Left lobe of liver (tissue), 2 donors: ENCODE data around the gene CASKIN1. TPM values are rescaled to one million over a fixed set of nuclear protein-coding genes. Genes with fewer than 3 reads are reported as not detected.
A peak's percentile ranks its signal among the peaks of the same experiment; 100 is the strongest.
"Not testable (repeated sequence)": the region's sequence is repeated elsewhere in the genome, so short reads cannot be mapped to it uniquely, and the experiment has no call there.

Experiments
- ATAC-seq: fragments of 200-7000 bp; cut with Tn5 transposase; one replicate; pipeline ENCODE4 v1.9.1; 2020; ENCODE audit warnings: mild to moderate bottlenecking, moderate library complexity
- DNase-seq: peaks from one replicate; pipeline ENCODE4 v3.0.0-alpha.2; 2020; ENCODE audit warnings: low spot score
- total RNA-seq: library from RNA; stranded (reverse); gene quantifications from one replicate; pipeline ENCODE4 v1.2.1, GENCODE V29; 2021
- donor health status: DM: no; HTN: no; CAD: no; lungs with moderate emphysema.
- donor health status: DM: no; HTN: yes; CAD: no.

CASKIN1 gene
- total RNA-seq, 1 donor from 2014 or later = 0.05 TPM

DNA sequence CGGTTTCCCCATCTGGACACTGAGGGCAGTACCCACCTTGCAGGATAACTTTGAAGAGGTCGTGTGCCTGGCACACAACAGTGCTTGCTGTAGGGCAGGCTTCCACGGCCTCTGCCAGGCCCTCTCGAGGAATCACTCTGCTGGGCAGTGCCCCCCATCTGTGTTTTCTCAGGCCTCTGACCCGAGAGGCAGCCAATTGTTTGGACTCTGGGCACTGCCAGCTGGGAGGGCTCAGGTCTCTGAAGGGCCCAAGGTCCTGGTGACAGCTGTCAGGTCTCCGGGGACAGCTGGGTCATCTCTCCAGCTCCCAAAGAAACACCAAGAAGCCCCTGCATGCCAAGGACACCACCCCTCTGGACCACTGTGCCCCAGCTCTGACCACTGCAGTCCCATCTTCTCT, 49.0 kb downstream of the CASKIN1 start:
- ATAC-seq (peak; percentile 7), DNase-seq (no peak)

DNA sequence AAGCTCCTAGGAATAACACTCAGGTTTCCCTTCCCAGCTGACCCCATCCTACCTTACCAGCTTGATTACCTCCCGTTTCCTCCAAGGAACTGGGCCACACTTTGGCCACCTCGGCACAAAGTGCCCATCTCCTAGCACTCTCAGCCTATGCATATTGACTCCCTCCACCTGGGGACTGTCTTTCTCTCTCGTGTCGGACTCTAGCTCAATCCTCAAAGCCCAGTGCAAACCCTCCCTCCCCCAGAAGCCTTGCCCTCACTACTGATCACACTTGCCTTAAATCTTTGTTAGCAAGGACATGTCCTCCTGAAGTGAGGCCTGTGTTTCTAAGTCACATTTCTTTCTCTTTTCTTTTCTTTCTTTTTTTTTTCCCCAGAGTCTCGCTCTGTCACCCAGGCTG, 50.6 kb downstream of the CASKIN1 start:
- ATAC-seq (no peak), DNase-seq (no peak)

DNA sequence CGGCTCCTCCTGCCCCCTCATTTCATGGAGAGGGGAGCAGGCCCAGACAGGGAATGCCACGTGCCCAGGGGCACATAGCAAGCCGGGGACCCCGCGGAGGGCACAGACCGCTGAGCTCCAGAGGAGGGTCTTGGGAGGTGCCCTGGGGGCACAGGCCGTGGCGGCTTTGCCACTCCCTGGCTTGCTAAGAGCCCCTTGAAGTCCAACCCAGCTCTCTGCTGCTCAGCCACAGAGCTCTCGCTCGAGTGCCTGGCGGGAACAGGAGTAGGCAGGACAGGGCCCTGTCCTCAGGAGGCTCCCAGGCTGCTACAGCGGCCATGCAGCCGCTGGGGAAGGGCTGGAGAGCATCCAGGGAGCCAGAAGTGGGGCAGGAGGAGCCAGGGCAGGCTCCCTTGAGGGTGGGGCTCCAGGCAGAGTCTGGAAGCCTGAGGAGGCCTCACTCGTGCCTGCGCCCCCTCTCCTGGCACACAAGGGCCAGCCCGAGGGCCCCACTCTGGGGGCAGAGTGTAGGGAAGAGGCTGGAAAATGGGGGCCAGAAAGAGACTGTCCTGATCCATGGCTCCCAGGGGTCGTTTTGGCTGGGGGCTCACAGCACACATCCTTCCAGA, 52.4 kb downstream of the CASKIN1 start:
- DNase-seq = no peak
- no peak for ATAC-seq

DNA sequence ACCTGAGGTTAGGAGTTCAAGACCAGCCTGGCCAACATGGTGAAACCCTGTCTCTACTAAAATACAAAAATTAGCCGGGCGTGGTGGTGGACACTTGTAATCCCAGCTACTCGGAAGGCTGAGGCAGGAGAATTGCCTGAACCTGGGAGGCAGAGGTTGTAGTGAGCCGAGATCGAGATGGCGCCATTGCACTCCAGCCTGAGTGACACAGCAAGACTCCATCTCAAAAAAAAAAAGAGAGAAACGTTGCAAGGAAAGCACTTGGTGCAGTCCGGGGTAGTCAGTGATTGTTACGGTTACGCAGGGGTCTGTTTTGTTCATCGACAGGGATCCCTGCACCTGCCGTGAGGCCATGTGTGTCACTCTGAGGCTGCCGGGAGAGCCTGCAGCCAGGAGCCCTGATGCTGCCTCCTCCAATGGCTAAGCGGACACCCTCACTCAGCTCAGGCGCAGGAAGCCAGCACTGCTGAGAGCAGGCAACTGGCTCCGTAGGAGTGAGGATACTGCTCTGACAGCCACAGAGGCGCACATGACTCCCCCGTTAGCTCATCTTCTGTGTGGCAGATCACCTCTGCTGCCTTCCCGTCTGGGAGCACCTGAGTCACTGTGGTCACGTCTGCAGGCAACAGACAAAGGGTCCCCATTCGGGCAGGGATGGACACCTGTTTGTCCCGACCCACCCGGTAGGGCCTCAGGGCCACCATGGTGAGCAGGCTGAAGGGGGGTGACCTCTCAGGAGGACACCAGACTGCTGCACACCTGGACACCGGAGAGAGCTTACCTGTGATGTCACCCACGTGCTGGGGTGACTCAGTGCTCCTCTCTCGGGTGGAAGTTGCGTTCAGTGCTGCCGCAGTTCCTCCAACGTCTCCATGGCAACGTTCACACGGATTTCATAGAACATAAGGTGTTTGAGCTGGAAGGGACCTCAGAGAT, 53.2 kb downstream of the CASKIN1 start:
- no peak for ATAC-seq
- no peak for DNase-seq

DNA sequence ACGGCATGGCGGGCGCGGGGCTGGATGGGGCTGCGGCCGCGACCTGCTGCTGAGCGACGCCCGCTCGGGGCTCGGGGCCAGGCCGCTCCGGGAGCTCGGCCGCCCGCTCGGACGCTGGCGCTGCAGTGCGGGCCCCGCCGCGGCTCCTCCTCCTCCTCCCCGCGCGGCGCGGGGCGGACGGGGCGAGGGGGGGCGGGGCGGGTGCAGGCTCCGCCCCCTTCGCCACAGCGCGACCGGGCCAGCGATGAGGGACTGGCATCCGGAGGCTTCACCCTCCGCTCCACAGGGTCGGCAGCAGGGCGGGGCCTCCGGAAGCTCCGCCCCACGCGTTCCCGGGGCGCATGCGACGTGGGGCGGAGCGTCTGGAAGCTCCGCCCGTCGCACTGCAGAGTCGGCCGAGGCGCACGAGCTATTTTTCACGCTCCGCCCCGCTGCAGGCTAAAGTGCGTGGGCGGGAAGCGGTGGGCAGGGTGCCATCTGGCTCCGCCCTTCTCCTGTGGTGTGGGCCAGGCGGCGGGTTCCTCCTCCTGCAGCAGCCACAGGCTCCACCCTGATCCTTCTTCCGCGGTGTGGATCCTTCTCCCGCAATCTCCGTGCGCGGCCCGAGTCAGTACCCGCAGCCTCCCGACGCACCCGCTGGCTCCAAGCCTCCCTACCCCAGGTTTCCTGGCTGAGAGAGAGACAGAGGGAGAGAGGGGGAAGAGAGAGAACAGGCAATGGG, 60.5 kb downstream of the CASKIN1 start, which contains the start of gene PKD1:
Gene PKD1 (minus strand): TSS at position 129 of the 721 bp plus-strand sequence. CDS start 209 bp downstream, outside the sequence.
- DNase-seq = peak; percentile 99

DNA sequence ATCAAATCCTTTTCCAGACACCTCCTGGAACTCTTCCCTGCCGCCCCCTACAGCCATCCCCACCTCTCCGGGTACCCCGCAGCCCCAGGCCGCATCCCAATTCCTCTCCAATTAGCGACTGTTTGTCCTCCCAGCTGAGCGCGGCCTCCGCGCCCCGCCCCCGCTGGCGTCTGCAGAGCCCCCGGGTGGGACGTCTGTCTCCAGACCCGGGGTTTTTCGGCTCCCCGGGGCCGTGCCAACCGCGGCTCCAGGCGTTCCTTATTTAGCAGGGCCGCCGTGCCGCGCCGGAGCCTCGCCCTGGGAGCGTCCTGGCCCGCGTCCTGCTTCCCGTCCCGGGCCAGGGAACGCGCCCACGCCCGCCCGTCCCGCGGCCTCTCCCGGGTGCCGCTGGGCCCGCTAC, 61.3 kb downstream of the CASKIN1 start:
- ATAC-seq, DNase-seq: not testable (repeated sequence)

More for the DNA sequence above, 60.5 kb downstream of the CASKIN1 start, which contains the start of gene PKD1:
- ATAC-seq = peak; percentile 66

DNA sequence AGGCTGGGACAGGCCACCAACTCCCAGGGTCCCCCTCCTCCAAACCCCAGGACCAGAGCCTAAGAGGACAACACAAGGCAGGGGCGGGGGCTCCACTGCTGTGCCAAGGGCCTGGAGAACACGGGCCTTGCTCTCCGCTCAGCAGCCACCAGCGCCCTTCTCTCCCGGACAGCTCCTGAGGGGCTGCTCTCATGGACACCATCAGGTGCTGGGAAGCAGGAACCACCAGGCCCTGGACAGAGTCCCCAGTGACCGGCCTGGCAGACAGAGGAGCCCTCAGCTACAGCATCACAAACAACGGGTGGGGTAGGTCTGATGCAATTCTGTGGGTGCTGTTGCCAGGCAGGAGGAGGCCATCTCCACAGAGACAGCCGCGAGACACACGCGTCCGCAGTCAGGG, 62.6 kb downstream of the CASKIN1 start:
- not testable (repeated sequence) for DNase-seq, ATAC-seq

DNA sequence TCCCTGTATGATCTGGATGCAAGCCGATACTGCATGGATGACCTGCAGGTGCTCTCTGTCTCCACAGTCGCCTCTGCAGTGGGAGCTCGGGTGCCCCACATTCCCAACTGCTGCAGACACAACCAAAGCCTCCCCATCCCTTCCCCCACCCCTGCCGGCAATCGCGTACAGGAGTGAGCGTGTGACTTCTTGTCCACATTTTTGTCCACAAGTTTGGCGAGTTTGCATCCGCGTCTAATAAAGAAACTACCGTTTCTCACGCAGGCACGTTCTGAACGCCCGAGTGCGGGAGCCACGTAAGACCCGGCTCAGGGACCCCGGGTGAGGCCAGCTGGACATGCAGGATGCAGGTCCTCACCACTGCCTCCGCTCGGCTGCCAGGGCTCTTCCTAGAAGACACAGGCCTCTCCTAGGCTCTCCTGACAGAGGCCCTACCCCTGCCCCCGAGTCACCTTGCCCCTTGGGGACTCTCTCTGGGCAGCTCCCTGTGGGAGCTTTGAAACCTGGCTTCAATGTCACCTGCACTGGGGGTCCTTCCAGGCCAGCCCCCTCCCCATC, 66.4 kb downstream of the CASKIN1 start:
- not testable (repeated sequence) for DNase-seq, ATAC-seq

DNA sequence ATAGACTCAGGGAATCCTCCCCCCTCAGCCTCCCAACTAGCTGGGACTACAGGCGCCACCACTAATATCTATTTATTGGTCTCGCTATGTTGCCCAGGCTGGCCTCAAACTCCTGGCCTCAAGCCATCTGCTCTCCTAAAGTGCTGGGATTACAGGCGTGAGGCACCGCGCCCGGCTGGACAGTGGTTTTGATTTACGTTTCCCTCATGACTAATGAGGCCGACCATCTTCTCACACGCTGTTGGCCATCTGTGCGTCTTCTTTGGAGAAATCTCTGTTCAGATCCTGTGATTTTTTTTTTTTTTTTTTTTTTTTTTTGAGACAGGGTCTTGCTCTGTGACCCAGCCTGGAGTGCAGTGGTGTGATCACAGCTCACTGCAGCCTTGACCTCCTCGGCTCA, 67.2 kb downstream of the CASKIN1 start:
- not testable (repeated sequence) for DNase-seq, ATAC-seq

DNA sequence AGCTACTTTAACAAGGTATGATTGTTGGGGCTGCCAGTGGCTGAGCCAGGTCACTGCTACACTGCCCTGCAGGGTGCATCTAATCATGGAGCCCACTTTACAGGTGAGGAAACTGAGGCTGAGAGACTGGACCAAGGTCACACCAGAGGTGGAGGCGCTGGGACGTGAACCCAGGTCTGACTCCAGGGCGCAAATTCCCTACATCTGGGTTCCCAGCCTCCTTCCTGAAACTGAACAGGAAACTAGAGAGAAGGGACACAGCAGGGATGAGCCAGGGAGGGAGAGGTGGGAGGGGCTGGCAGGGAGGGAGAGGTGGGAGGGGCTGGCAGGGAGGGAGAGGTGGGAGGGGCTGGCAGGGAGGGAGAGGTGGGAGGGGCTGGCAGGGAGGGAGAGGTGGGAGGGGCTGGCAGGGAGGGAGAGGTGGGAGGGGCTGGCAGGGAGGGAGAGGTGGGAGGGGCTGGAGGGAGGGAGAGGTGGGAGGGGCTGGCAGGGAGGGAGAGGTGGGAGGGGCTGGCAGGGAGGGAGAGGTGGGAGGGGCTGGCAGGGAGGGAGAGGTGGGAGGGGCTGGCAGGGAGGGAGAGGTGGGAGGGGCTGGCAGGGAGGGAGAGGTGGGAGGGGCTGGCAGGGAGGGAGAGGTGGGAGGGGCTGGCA, 68.7 kb downstream of the CASKIN1 start:
- not testable (repeated sequence) for DNase-seq
- ATAC-seq = peak; percentile 57

Other genes starting within 250 kb of the CASKIN1 start
- not detected for gene RPL3L, start 241.9 kb downstream of the CASKIN1 start, total RNA-seq
- 88.6 TPM for gene NDUFB10, start 237.1 kb downstream of the CASKIN1 start, total RNA-seq
- 545 TPM for gene RPS2, start 231.8 kb downstream of the CASKIN1 start, total RNA-seq
- not detected for gene RNF151, start 229.7 kb downstream of the CASKIN1 start, total RNA-seq
- gene TBL3, start 224.6 kb downstream of the CASKIN1 start, total RNA-seq = 18.6 TPM
- 1.7 TPM for gene NOXO1, start 215.1 kb downstream of the CASKIN1 start, total RNA-seq
- gene GFER, start 212.4 kb downstream of the CASKIN1 start, total RNA-seq = 20.3 TPM
- 0.30 TPM for gene SYNGR3, start 206.6 kb downstream of the CASKIN1 start, total RNA-seq
- gene ZNF598, start 186.8 kb downstream of the CASKIN1 start, total RNA-seq = 29.9 TPM
- 8.5 TPM for gene NPW, start 176.8 kb downstream of the CASKIN1 start, total RNA-seq
- gene NHERF2, start 169.7 kb downstream of the CASKIN1 start, total RNA-seq = 334 TPM
- 109 TPM for gene NTHL1, start 148.8 kb downstream of the CASKIN1 start, total RNA-seq
- gene TSC2, start 148.6 kb downstream of the CASKIN1 start, total RNA-seq = 117 TPM
- 65.0 TPM for gene PKD1, start 60.7 kb downstream of the CASKIN1 start, total RNA-seq
- 10.2 TPM for gene RAB26, start 48.0 kb downstream of the CASKIN1 start, total RNA-seq
- gene TRAF7, start 40.8 kb downstream of the CASKIN1 start, total RNA-seq = 44.2 TPM
- 16.9 TPM for gene MLST8, start 8.8 kb upstream of the CASKIN1 start, total RNA-seq
- gene BRICD5, start 14.3 kb upstream of the CASKIN1 start, total RNA-seq = 5.3 TPM
- 7.5 TPM for gene PGP, start 18.2 kb upstream of the CASKIN1 start, total RNA-seq
- 12.7 TPM for gene E4F1, start 27.0 kb upstream of the CASKIN1 start, total RNA-seq
- gene DNASE1L2, start 39.8 kb upstream of the CASKIN1 start, total RNA-seq = 1.2 TPM
- gene ECI1, start 55.0 kb upstream of the CASKIN1 start, total RNA-seq = 171 TPM
- 32.1 TPM for gene RNPS1, start 71.5 kb upstream of the CASKIN1 start, total RNA-seq
- 1.9 TPM for gene ABCA3, start 144.1 kb upstream of the CASKIN1 start, total RNA-seq
- 2.0 TPM for gene CCNF, start 232.8 kb upstream of the CASKIN1 start, total RNA-seq